Heart left ventricle (tissue), 13 donors: ENCODE results near the gene PPP1R9B.

Experiments
- POLR2A ChIP-seq, 2 donors: fragments of 450-650 bp; IDR thresholded peaks; one replicate each; pipeline ENCODE4 v1.6.1; 2017; ENCODE audit warnings: antibody characterized with exemption in 2 of 2, mild to moderate bottlenecking in 2 of 2, moderate library complexity in 2 of 2
- TF ChIP-seq, protein P1 (sequence below), 12 donors: fragments of 200-600 bp; sonication (generic) in 4 of 12; IDR thresholded peaks; one replicate each; pipeline versions ENCODE4 v1.5.0 to v1.8.0; 2018 to 2022; ENCODE audit warnings: antibody characterized with exemption in 12 of 12, mild to moderate bottlenecking in 5 of 12
- donor health status: ischemic (EF 13 %, LVEDD 7.1; RV severe dilation, severe dysfunction).
- donor health status: DM: no; HTN: yes; CAD: no.
- donor health status: DM: no; HTN: no; CAD: no.
- donor health status: ischemic (EF 25% LVEDD 6.9; RV normal size, moderate dysfunction).
- donor health status: ischemic (EF 25% LVEDD 5.7; RV mildly dilated, moderate dysfunction).
- donor health status: ischemic (EF 35%, LVEDD 5.7; RV mildly dilated, moderate dysfunction).
- donor health status: nonischemic (EF 11% LVEDD 7.7; RV severe dilation, severe dysfunction).
- donor health status: DM: yes; HTN: yes; CAD: no.
- donor health status: PGD.
- donor health status: ischemic (EF 29% LVEDD 5.4; RV normal size, mild dysfunction).
- donor health status: nonischemic (EF 23%, LVEDD 6.1; RV moderate dilation, normal function).

DNA sequence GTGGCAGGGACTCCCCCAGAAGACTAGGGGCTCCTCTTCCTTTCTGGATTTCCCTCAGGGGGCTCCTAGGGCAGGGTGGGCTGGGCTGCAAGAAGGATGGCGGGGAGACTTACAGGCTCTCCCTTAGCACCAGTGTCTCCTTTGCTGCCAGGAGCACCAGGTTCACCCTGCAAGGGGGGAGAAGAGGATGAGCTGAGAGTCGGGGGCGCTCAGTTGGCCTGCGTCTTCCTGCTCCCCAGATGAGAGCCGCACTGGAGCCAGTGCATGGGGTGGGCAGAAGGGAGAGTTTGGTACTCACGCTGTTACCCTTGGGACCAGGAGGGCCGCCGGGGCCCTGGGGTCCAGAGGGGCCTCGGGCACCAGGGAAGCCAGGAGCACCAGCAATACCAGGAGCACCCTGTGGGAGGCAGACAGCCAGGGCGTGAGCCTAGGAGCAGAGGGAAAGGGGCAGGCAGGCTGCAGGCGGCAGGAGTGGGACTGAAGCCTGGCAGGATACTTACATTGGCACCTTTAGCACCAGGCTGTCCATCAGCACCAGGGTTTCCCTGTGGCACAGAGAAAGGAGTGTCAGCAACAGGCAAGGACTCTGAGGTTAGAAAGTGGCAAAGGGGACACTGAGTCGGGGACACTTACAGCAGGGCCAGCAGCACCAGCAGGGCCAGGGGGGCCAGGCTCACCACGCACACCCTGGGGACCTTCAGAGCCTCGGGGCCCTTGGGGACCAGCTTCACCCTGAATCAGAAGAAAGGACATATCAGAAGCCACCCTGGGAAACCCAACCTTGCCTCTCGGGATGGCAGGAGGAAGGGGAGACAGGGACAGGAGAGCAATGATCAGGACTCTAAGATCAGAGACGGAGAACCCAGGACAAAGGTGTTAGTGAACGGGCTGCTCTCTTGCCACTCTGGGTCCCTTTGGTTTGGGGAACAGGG lies 44.7 kb upstream of the PPP1R9B start:
- TF ChIP-seq, protein P1, sequence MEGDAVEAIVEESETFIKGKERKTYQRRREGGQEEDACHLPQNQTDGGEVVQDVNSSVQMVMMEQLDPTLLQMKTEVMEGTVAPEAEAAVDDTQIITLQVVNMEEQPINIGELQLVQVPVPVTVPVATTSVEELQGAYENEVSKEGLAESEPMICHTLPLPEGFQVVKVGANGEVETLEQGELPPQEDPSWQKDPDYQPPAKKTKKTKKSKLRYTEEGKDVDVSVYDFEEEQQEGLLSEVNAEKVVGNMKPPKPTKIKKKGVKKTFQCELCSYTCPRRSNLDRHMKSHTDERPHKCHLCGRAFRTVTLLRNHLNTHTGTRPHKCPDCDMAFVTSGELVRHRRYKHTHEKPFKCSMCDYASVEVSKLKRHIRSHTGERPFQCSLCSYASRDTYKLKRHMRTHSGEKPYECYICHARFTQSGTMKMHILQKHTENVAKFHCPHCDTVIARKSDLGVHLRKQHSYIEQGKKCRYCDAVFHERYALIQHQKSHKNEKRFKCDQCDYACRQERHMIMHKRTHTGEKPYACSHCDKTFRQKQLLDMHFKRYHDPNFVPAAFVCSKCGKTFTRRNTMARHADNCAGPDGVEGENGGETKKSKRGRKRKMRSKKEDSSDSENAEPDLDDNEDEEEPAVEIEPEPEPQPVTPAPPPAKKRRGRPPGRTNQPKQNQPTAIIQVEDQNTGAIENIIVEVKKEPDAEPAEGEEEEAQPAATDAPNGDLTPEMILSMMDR (IDR thresholded peaks at IDR 0.05), result no peak
- TF ChIP-seq POLR2A (IDR thresholded peaks at IDR 0.05), result no peak
